CD14-positive monocyte (primary cell): ENCODE results near the gene DPYSL3. TPM values are rescaled to one million over a fixed set of nuclear protein-coding genes. Genes with fewer than 3 reads are reported as not detected.

Experiments
- DNase-seq, 3 donors: peaks; one replicate each; pipeline ENCODE4 v3.0.0-alpha.2; 2011 to 2022
- H2AFZ ChIP-seq: 2 replicates; pipeline ENCODE4 v1.6.0; 2012; ENCODE audit warnings: mild to moderate bottlenecking, low read depth, low read length, inconsistent platforms; ENCODE audit not compliant: insufficient read depth, poor library complexity, severe bottlenecking
- H3K27ac ChIP-seq, 2 donors: 1 replicate in 1 of 2; 2 replicates in 1 of 2; pipeline ENCODE4 v1.5.1; 2012 to 2013; ENCODE audit warnings: low read length in 2 of 2, control low read depth in 1 of 2, inconsistent platforms in 1 of 2, low read depth in 1 of 2, mild to moderate bottlenecking in 1 of 2
- H3K27me3 ChIP-seq, 2 donors: one replicate each; pipeline versions ENCODE4 v1.6.0 to v1.6.1; 2011 to 2013; ENCODE audit warnings: low read length in 2 of 2; ENCODE audit not compliant: control insufficient read depth in 2 of 2, insufficient read depth in 2 of 2
- H3K36me3 ChIP-seq, 2 donors: replicated peaks in 1 of 2; 1 replicate in 1 of 2; 2 replicates in 1 of 2; pipeline versions ENCODE4 v1.5.1 to v1.6.1; 2012 to 2013; ENCODE audit warnings: low read length in 2 of 2, control low read depth in 1 of 2, inconsistent platforms in 1 of 2, mild to moderate bottlenecking in 1 of 2; ENCODE audit not compliant: insufficient read depth in 2 of 2, control insufficient read depth in 1 of 2
- H3K4me1 ChIP-seq, 2 donors: 1 replicate in 1 of 2; 2 replicates in 1 of 2; pipeline versions ENCODE4 v1.5.1 to v1.6.1; 2012 to 2013; ENCODE audit warnings: low read length in 2 of 2, control low read depth in 1 of 2, inconsistent platforms in 1 of 2, mild to moderate bottlenecking in 1 of 2, moderate library complexity in 1 of 2; ENCODE audit not compliant: insufficient read depth in 2 of 2, control insufficient read depth in 1 of 2
- H3K4me2 ChIP-seq: replicated peaks from 2 replicates; pipeline ENCODE3; 2012; ENCODE audit warnings: low read length, moderate library complexity, mild to moderate bottlenecking; ENCODE audit not compliant: poor library complexity, severe bottlenecking; ENCODE audit errors: extremely low read depth
- H3K4me3 ChIP-seq, 3 experiments: fragments of 200-600 bp in 1 of 3; sonication (generic) in 1 of 3; replicated peaks in 1 of 3; 1 replicate in 2 of 3; 2 replicates in 1 of 3; pipeline ENCODE4 v1.5.1; 2011 to 2013; ENCODE audit warnings: low read length in 3 of 3, mild to moderate bottlenecking in 3 of 3, control low read depth in 2 of 3, low read depth in 2 of 3, inconsistent platforms in 1 of 3, moderate library complexity in 1 of 3
- H3K79me2 ChIP-seq: 2 replicates; pipeline ENCODE4 v1.6.0; 2012; ENCODE audit warnings: mild to moderate bottlenecking, control low read depth, inconsistent platforms, low read length, moderate library complexity; ENCODE audit not compliant: insufficient read depth
- H3K9ac ChIP-seq: 2 replicates; pipeline ENCODE4 v1.6.0; 2017; ENCODE audit warnings: low read length, mild to moderate bottlenecking; ENCODE audit not compliant: insufficient read depth, poor library complexity, severe bottlenecking
- H3K9me3 ChIP-seq, 2 donors: replicated peaks in 1 of 2; 1 replicate in 1 of 2; 2 replicates in 1 of 2; pipeline versions ENCODE4 v1.5.1 to v1.6.1; 2012 to 2013; ENCODE audit warnings: low read length in 2 of 2, control low read depth in 1 of 2; ENCODE audit not compliant: control insufficient read depth in 1 of 2, insufficient read depth in 1 of 2
- H4K20me1 ChIP-seq: 2 replicates; pipeline ENCODE4 v1.6.0; 2012; ENCODE audit warnings: mild to moderate bottlenecking, low read length, control low read depth, moderate library complexity; ENCODE audit not compliant: insufficient read depth
- H3K27ac Mint-ChIP-seq, 7 donors: one replicate each; pipeline ENCODE4 v1.8.0; 2020; ENCODE audit warnings: mild to moderate bottlenecking in 7 of 7, mixed read lengths in 7 of 7, moderate library complexity in 6 of 7, inconsistent platforms in 2 of 7
- H3K27me3 Mint-ChIP-seq, 3 donors: one replicate each; pipeline ENCODE4 v1.8.0; 2021 to 2022; ENCODE audit warnings: low read depth in 3 of 3, mild to moderate bottlenecking in 3 of 3, mixed read lengths in 3 of 3, moderate library complexity in 3 of 3, inconsistent platforms in 1 of 3
- H3K36me3 Mint-ChIP-seq, 2 donors: one replicate each; pipeline ENCODE4 v1.8.0; 2020; ENCODE audit warnings: mixed read lengths in 2 of 2, inconsistent platforms in 1 of 2, mild to moderate bottlenecking in 1 of 2
- H3K4me1 Mint-ChIP-seq: one replicate; pipeline ENCODE4 v1.8.0; 2020; ENCODE audit warnings: mild to moderate bottlenecking, mixed read lengths
- H3K4me3 Mint-ChIP-seq, 2 donors: one replicate each; pipeline ENCODE4 v1.8.0; 2020; ENCODE audit warnings: mild to moderate bottlenecking in 2 of 2, mixed read lengths in 2 of 2, moderate library complexity in 1 of 2
- H3K9me3 Mint-ChIP-seq, 7 donors: one replicate each; pipeline ENCODE4 v1.8.0; 2020 to 2022; ENCODE audit warnings: mixed read lengths in 7 of 7, mild to moderate bottlenecking in 6 of 7, moderate library complexity in 6 of 7, inconsistent platforms in 2 of 7
- WGBS: methylation state at CpG from one replicate; pipeline ENCODE4 v1.1.5; 2013; ENCODE audit warnings: missing lambda C conversion rate; ENCODE audit not compliant: insufficient coverage; 5-methylcytosine and 5-hydroxymethylcytosine counted together
- intact Hi-C, 2 donors: fragments of 100-400 bp; cut with micrococcal nuclease; formaldehyde crosslinking; loops; one replicate each; pipeline versions ENCODE4 v1.15.0 to v1.15.1; 2023
- polyA plus RNA-seq, 3 donors: library from polyadenylated mRNA; depleted of rRNA in 1 of 3; unstranded in 2 of 3; stranded (reverse) in 1 of 3; fragments of 300-500 nt in 2 of 3; fragments of >200 nt in 1 of 3; fragmentation: Illumina TruSeq in 2 of 3; gene quantifications; 1 replicate in 2 of 3; 2 replicates in 1 of 3; pipeline ENCODE4 v1.2.3, GENCODE V29; 2012 to 2021
- TF ChIP-seq, protein P1 (sequence below): fragments of 200-600 bp; IDR thresholded peaks from one replicate; pipeline ENCODE4 v1.8.0; 2022; ENCODE audit warnings: antibody characterized with exemption, mild to moderate bottlenecking

DPYSL3 gene
- polyA plus RNA-seq, 3 donors = 0.05 TPM; not detected in 2

- peaks cover 0 to 2% (median 0%) of the 10 kb centered on the region in 7 donors for H3K9me3 Mint-ChIP-seq
- H3K36me3 Mint-ChIP-seq = no peaks in the 10 kb centered on the region
These were observed 128.3 kb downstream of the DPYSL3 start for GRCh38 chr5:147381555-147381954.

DNA sequence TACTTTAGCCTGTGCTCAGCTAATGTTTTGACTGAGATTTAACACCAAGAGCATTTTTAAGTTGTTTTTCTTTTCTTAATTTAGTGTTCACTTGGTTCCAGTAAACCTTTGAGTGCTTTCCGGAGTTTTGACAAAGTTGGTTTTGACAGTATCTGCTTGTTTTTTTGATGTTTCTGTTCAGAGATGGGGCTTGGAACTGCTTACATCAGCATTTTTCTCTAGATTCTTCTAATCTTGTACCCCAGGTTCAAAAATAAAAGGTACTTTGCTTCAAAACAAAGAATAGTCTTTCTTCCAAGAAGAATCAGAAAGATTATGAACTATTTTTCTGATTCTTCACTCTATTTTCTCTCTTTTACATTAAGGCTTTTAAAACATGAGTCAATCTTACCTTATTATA lies 132.2 kb downstream of the DPYSL3 start:
- intact Hi-C loops = no loop called here
- Histone ChIP-seq H4K20me1 (no peaks in the 10 kb centered on the region), H3K9ac (no peak overlapping the region), H3K9me3 (no peaks in the 10 kb centered on the region), H3K4me2 (no peak overlapping the region), H2AFZ (no peak overlapping the region), H3K4me1 (no peaks in the 10 kb centered on the region), H3K27me3 (no peaks in the 10 kb centered on the region), H3K79me2 (no peaks in the 10 kb centered on the region), H3K27ac (no peak overlapping the region), H3K4me3 (no peak overlapping the region), H3K36me3 (no peaks in the 10 kb centered on the region)
- no peak for DNase-seq
- Mint-ChIP-seq H3K4me1 (no peaks in the 10 kb centered on the region), H3K9me3 (peaks cover 0 to 2% (median 0%) of the 10 kb centered on the region in 7 donors), H3K4me3 (no peak overlapping the region), H3K27ac (no peak overlapping the region), H3K27me3 (peaks cover 2% of the 10 kb centered on the region in 3 donors), H3K36me3 (no peaks in the 10 kb centered on the region)
- WGBS = no CpG with 5 or more reads among the region's 1 CpG
- TF ChIP-seq, protein P1, sequence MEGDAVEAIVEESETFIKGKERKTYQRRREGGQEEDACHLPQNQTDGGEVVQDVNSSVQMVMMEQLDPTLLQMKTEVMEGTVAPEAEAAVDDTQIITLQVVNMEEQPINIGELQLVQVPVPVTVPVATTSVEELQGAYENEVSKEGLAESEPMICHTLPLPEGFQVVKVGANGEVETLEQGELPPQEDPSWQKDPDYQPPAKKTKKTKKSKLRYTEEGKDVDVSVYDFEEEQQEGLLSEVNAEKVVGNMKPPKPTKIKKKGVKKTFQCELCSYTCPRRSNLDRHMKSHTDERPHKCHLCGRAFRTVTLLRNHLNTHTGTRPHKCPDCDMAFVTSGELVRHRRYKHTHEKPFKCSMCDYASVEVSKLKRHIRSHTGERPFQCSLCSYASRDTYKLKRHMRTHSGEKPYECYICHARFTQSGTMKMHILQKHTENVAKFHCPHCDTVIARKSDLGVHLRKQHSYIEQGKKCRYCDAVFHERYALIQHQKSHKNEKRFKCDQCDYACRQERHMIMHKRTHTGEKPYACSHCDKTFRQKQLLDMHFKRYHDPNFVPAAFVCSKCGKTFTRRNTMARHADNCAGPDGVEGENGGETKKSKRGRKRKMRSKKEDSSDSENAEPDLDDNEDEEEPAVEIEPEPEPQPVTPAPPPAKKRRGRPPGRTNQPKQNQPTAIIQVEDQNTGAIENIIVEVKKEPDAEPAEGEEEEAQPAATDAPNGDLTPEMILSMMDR = no peak

More at GRCh38 chr5:147381555-147381954, 128.3 kb downstream of the DPYSL3 start:
- Histone ChIP-seq H3K4me2 (no peak overlapping the region), H3K79me2 (no peaks in the 10 kb centered on the region), H3K9ac (no peak overlapping the region), H4K20me1 (no peaks in the 10 kb centered on the region), H3K4me1 (no peaks in the 10 kb centered on the region), H3K27me3 (no peaks in the 10 kb centered on the region), H3K9me3 (no peaks in the 10 kb centered on the region), H3K4me3 (no peak overlapping the region), H3K27ac (no peak overlapping the region), H2AFZ (no peak overlapping the region), H3K36me3 (no peaks in the 10 kb centered on the region)
- Mint-ChIP-seq H3K27me3 (peaks cover 0 to 2% (median 2%) of the 10 kb centered on the region in 3 donors), H3K4me3 (no peak overlapping the region), H3K4me1 (no peaks in the 10 kb centered on the region), H3K27ac (no peak overlapping the region)
- no CpG with 5 or more reads among the region's 3 CpGs for WGBS
- DNase-seq = no peak
- TF ChIP-seq, protein P1 = no peak
- intact Hi-C loops = no loop called here
